BJ (cell line): ENCODE data around the gene SEC24C. TPM values are rescaled to one million over a fixed set of nuclear protein-coding genes. Genes with fewer than 3 reads are reported as not detected.

Experiments used
- CTCF ChIA-PET: fragments of 350-600 bp; formaldehyde crosslinking; extraction: SDS; loops from one replicate; lab custom pipeline; 2021; ENCODE audit warnings: antibody characterized with exemption, inconsistent platforms; lab: Yijun Ruan, JAX
- POLR2A ChIA-PET: fragments of 300-600 bp; sonication (Branson Sonifier 250); formaldehyde crosslinking; extraction: SDS; loops from one replicate; lab custom pipeline; 2021; ENCODE audit warnings: antibody characterized with exemption; lab: Charles Lee
- DNase-seq: peaks from one replicate; pipeline ENCODE4 v3.0.0-alpha.2; 2011; ENCODE audit warnings: low read depth
- H3K27me3 ChIP-seq: 2 replicates; pipeline ENCODE4 v1.6.0; 2011; ENCODE audit warnings: low read length; ENCODE audit not compliant: control insufficient read depth, insufficient read depth
- H3K36me3 ChIP-seq: 2 replicates; pipeline ENCODE4 v1.5.1; 2011; ENCODE audit warnings: low read length; ENCODE audit not compliant: control insufficient read depth, insufficient read depth
- H3K4me3 ChIP-seq: 2 replicates; pipeline ENCODE4 v1.5.1; 2011; ENCODE audit warnings: low read depth, mild to moderate bottlenecking, control low read depth, low read length
- polyA plus RNA-seq: library from polyadenylated mRNA; depleted of rRNA; stranded (reverse); fragments of >200 nt; gene quantifications from 2 replicates; pipeline ENCODE4 v1.2.3, GENCODE V29; 2011
- TF ChIP-seq, protein P1 (sequence below): IDR thresholded peaks from 2 replicates; pipeline ENCODE4 v1.5.1; 2011; ENCODE audit warnings: low read depth, mild to moderate bottlenecking, control low read depth, inconsistent platforms, low read length, moderate library complexity; ENCODE audit not compliant: insufficient read depth

SEC24C gene
- polyA plus RNA-seq, 1 experiment: 92.2 TPM

DNA sequence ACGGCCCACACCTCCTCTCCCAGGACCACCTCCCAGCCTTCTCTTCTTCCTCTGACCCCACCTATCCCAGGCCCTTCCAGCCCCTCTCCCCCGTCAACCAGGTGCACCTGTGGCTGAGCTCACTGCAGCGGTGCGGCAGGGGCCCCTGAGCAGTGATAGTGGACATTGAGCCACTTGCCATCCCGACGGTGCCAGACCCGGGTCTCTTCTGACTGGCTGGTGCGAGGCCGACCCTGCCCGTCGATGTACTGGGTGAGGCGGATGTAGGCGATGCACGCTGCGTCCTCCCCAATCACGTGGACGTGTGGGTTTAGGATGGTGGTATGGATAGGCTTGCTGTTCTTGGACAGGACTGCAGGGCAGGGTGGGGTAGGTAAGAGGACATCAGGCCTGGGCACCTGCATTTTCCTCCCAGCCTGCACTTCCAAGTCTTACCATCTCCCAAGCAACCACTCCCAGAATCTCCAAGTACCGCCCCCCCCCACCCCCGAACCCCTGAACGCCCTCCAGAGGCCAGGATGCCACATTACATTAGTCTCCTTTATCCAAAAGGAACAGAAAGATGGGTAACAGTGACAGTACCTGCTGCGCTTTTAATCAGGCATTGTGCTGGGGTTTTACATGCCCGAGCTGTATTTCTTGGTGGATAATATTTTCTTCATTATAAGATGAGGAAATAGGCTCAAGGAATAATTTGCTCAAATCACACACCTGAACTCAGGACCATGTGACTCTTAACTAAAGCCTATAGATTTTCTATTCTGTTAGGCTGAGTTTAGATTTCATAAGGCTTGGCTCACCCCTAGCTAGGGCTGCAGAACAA lies 70.9 kb downstream of the SEC24C start:
- H3K36me3 ChIP-seq: peaks cover 7% of the 10 kb centered on the region
- TF ChIP-seq, protein P1, sequence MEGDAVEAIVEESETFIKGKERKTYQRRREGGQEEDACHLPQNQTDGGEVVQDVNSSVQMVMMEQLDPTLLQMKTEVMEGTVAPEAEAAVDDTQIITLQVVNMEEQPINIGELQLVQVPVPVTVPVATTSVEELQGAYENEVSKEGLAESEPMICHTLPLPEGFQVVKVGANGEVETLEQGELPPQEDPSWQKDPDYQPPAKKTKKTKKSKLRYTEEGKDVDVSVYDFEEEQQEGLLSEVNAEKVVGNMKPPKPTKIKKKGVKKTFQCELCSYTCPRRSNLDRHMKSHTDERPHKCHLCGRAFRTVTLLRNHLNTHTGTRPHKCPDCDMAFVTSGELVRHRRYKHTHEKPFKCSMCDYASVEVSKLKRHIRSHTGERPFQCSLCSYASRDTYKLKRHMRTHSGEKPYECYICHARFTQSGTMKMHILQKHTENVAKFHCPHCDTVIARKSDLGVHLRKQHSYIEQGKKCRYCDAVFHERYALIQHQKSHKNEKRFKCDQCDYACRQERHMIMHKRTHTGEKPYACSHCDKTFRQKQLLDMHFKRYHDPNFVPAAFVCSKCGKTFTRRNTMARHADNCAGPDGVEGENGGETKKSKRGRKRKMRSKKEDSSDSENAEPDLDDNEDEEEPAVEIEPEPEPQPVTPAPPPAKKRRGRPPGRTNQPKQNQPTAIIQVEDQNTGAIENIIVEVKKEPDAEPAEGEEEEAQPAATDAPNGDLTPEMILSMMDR: peak; percentile 38
- no peaks in the 10 kb centered on the region for H3K27me3 ChIP-seq
- no peak for DNase-seq
- CTCF ChIA-PET: interaction anchor here (0.9 to 2.0 kb wide), 4 partner anchors 13 to 64 kb away, joined by 3 to 12 read pairs (median 6); no protein-coding TSS in a partner anchor
- POLR2A ChIA-PET: no interaction called here
- no peak overlapping the region for H3K4me3 ChIP-seq

DNA sequence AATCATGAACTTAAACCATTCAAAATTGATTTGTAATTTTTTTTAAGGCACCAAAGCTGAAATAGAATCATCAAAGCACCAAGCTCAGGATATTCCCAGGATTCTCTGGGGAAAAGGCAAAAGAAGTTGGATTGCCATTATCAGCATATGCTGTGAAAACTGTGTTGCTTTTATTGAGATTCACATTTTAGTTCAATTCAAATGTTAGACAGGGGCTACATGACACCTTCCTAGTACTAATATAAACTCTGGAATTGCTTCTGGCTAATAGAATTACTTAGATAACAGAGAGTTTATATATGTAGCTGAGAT lies 71.5 kb downstream of the SEC24C start:
- Histone ChIP-seq H3K27me3 (no peaks in the 10 kb centered on the region), H3K4me3 (no peak overlapping the region), H3K36me3 (peaks cover 7% of the 10 kb centered on the region)
- TF ChIP-seq, protein P1: no peak
- ChIA-PET POLR2A (no interaction called here), CTCF (interaction anchor here (0.9 to 2.0 kb wide), 4 partner anchors 13 to 64 kb away, joined by 3 to 12 read pairs (median 6); no protein-coding TSS in a partner anchor)
- no peak for DNase-seq

DNA sequence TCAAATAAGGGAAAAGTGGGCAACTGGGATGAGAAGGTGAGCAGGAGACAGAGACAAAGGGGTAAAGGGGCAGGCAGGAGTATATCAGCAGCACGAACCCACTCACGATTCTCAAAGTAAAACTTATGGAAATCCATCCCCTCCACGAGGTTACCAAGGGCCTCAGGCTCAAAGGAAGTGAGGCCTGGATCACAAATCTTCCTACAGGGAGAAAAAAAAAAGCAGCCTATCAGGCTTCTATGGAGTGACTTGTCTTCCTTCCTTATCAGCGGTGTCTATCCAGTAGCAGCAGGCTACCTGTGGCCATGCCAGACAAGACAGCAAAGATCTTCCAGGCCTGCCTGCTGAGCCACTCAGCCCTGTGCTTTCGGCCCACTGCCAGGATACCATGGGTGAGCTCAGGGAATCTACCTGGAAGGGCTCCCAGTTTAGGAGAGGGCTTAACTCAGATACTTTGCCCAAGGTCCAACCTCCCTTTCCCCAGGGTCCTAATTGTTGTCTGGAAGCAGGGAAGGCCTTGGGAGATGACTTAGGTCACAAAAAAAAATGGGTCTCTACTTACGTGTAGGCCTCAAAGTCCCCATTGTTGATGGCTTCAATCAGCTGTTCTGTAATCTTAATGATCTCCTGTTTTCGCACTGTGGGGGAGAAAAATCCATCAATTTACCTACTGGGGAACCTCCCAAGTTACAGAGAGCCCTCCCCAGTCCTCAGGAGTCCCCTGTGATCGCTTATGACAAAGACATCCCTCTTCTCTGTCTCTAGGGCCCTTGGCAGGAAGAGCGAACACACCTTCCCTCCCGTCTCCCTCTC lies 73.0 kb downstream of the SEC24C start:
- TF ChIP-seq, protein P1: no peak
- Histone ChIP-seq H3K4me3 (no peak overlapping the region), H3K36me3 (peaks cover 8% of the 10 kb centered on the region), H3K27me3 (no peaks in the 10 kb centered on the region)
- ChIA-PET CTCF (interaction anchor here (1.2 to 2.0 kb wide), 2 partner anchors 19 to 32 kb away, joined by 3 to 4 read pairs; no protein-coding TSS in a partner anchor), POLR2A (no interaction called here)
- DNase-seq: no peak

DNA sequence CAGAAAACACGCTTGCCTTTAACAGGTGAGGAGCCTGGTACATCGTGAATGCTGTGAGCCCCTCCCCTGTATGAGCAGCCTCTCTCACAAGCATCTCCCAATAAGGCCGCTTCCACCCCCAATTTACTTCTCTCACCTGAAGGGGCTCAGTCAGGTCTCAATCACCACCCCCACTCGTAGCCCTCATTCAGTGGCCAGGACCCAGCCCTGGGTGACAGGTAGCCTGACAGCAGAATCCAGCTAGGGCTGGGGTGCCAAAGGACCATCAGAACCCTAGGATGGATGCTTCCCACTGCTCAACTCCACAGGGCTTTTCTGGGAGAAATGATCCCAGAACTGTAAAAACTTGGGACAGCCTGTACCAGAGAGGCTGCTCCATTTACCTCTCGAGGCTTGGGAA lies 73.7 kb downstream of the SEC24C start:
- Histone ChIP-seq H3K27me3 (no peaks in the 10 kb centered on the region), H3K36me3 (peaks cover 9% of the 10 kb centered on the region), H3K4me3 (no peak overlapping the region)
- ChIA-PET POLR2A (no interaction called here), CTCF (interaction anchor here (1.2 kb wide), 1 partner anchor 16 kb away, joined by 3 read pairs; no protein-coding TSS in a partner anchor)
- no peak for DNase-seq
- TF ChIP-seq, protein P1: no peak

DNA sequence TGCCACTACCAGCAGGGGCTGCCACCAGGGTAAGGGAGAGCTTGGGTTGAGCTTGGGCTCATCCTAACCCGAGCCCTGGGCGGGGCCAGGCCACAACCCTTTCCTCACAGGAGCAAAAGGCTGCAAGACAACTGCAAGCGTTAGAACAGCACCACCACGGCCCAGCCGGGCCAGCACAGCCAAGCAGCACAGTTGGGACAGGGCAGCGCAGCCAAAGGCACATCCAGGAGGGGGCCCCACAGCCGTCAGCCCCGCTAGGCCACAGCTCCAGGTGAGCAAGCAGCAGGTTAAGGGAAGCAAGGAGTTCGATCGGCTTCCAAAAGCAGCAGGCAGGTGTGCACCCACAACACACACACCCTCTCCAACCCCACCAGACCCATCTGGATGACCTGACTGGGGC lies 74.2 kb downstream of the SEC24C start:
- TF ChIP-seq, protein P1: no peak
- ChIA-PET POLR2A (no interaction called here), CTCF (interaction anchor here (0.7 to 1.5 kb wide), 3 partner anchors 16 to 62 kb away, joined by 3 to 6 read pairs (median 5); no protein-coding TSS in a partner anchor)
- H3K4me3 ChIP-seq: no peak overlapping the region
- no peak for DNase-seq
- peaks cover 9% of the 10 kb centered on the region for H3K36me3 ChIP-seq
- no peaks in the 10 kb centered on the region for H3K27me3 ChIP-seq
